ENCODE data around the gene RHOH. TPM values are rescaled to one million over a fixed set of nuclear protein-coding genes. Genes with fewer than 3 reads are reported as not detected.

The RHOH gene
- total and polyA plus RNA-seq, 2 of the 13 experiments (the other 11 are each of a cell fraction or from before 2014, with no cell fraction given): 0.57 TPM; not detected in 1

- no peak for FAIRE-seq
- TF ChIP-seq ATF1 (CRISPR knock-in tag; IDR thresholded peaks at IDR 0.05) (no peak), KDM3A (CRISPR knock-in tag; IDR thresholded peaks at IDR 0.05; ENCODE audit: low read depth) (no peak), SPEN (CRISPR knock-in tag; IDR thresholded peaks at IDR 0.05; ENCODE audit: low read depth) (no peak), ZSCAN29 (CRISPR knock-in tag; conservative IDR thresholded peaks at IDR 0.05) (no peak), RBFOX2 (IDR thresholded peaks at IDR 0.05; ENCODE audit: low read depth, low read length) (no peak), ZNF546 (CRISPR knock-in tag; conservative IDR thresholded peaks at IDR 0.05) (no peak), ZNF432 (CRISPR knock-in tag; IDR thresholded peaks at IDR 0.05; ENCODE audit: borderline replicate concordance) (no peak), SIX4 (CRISPR knock-in tag; IDR thresholded peaks at IDR 0.05) (no peak), ZNF552 (CRISPR knock-in tag; IDR thresholded peaks at IDR 0.05; ENCODE audit: borderline replicate concordance) (no peak), ZNF614 (CRISPR knock-in tag; IDR thresholded peaks at IDR 0.05; ENCODE audit: borderline replicate concordance) (no peak), TBX3 (IDR thresholded peaks at IDR 0.05; ENCODE audit: borderline replicate concordance) (no peak), RFXANK (CRISPR knock-in tag; IDR thresholded peaks at IDR 0.05) (no peak), MTA1 (CRISPR knock-in tag; IDR thresholded peaks at IDR 0.05; ENCODE audit: borderline replicate concordance) (no peak)
- TF ChIP-seq, protein P1, sequence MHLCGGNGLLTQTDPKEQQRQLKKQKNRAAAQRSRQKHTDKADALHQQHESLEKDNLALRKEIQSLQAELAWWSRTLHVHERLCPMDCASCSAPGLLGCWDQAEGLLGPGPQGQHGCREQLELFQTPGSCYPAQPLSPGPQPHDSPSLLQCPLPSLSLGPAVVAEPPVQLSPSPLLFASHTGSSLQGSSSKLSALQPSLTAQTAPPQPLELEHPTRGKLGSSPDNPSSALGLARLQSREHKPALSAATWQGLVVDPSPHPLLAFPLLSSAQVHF (CRISPR knock-in tag; IDR thresholded peaks at IDR 0.05): no peak
- TF ChIP-seq, protein P2, sequence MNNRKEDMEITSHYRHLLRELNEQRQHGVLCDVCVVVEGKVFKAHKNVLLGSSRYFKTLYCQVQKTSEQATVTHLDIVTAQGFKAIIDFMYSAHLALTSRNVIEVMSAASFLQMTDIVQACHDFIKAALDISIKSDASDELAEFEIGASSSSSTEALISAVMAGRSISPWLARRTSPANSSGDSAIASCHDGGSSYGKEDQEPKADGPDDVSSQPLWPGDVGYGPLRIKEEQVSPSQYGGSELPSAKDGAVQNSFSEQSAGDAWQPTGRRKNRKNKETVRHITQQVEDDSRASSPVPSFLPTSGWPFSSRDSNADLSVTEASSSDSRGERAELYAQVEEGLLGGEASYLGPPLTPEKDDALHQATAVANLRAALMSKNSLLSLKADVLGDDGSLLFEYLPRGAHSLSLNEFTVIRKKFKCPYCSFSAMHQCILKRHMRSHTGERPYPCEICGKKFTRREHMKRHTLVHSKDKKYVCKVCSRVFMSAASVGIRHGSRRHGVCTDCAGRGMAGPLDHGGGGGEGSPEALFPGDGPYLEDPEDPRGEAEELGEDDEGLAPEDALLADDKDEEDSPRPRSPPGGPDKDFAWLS (CRISPR knock-in tag; IDR thresholded peaks at IDR 0.05; ENCODE audit: borderline replicate concordance): no peak
- DNase-seq (ENCODE audit: low spot score): no peak
- ChIA-PET POLR2A (no interaction called here), CTCF (ENCODE audit: low intra/inter-chr PET ratio, low total read pairs) (no interaction called here)
- in situ Hi-C loops (cut with HindIII; ENCODE audit: extremely low pct_ligation_motif_present, low pct_unique_long_range_greater_than_20kb) (no loop called here), intact Hi-C loops (cut with micrococcal nuclease; ENCODE audit: unreplicated experiment) (no loop called here)
- H3K79me2 ChIP-seq (ENCODE audit: insufficient read depth, low read length): no peaks in the 10 kb centered on the region
- no TSS peak for BruUV-seq (replicated peaks)
- 70% methylated on average over 3 of the region's 3 CpGs for WGBS (ENCODE audit: low lambda C conversion rate)
- peaks cover 14% of the 10 kb centered on the region for H3K9me3 ChIP-seq (ENCODE audit: low read length)
- no peaks in the 10 kb centered on the region for H4K20me1 ChIP-seq (ENCODE audit: insufficient read depth, low read length)
- no peak overlapping the region for H3K4me3 ChIP-seq (replicated peaks in 1 of 3; ENCODE audit: insufficient read depth in 1 of 3, low read depth in 2 of 3, low read length in 3 of 3)
- no peaks in the 10 kb centered on the region; a peak in 1 of 5 replicates for H3K27me3 ChIP-seq (ENCODE audit: control insufficient read depth in 1 of 2, insufficient read depth in 2 of 2, low read length in 2 of 2)
- no peak overlapping the region for H3K4me2 ChIP-seq (ENCODE audit: low read depth, low read length)
- no peak overlapping the region for H2AFZ ChIP-seq (ENCODE audit: low read length)
- H3K36me3 ChIP-seq (replicated peaks in 1 of 2; ENCODE audit: control insufficient read depth in 1 of 2, insufficient read depth in 2 of 2, low read length in 2 of 2): no peaks in the 10 kb centered on the region
- no peak overlapping the region for H3K9ac ChIP-seq (ENCODE audit: insufficient read depth, low read depth, low read length)
- H3K27ac ChIP-seq (ENCODE audit: extremely low read length, insufficient read depth, low read length): no peak overlapping the region
- peaks cover 41% of the 10 kb centered on the region for H3K4me1 ChIP-seq (ENCODE audit: insufficient read depth, low read length)
- ATAC-seq: no peak
These were observed 60.0 kb downstream of the RHOH start for GRCh38 chr4:40256817-40257216.

Data from HepG2 (cell line).